ENCODE measurements around the gene COL3A1. TPM values are rescaled to one million over a fixed set of nuclear protein-coding genes. Genes with fewer than 3 reads are reported as not detected.

The COL3A1 gene
- total RNA-seq, 3 donors from 2014 or later = 68.2 to 321 (median 299) TPM

DNA sequence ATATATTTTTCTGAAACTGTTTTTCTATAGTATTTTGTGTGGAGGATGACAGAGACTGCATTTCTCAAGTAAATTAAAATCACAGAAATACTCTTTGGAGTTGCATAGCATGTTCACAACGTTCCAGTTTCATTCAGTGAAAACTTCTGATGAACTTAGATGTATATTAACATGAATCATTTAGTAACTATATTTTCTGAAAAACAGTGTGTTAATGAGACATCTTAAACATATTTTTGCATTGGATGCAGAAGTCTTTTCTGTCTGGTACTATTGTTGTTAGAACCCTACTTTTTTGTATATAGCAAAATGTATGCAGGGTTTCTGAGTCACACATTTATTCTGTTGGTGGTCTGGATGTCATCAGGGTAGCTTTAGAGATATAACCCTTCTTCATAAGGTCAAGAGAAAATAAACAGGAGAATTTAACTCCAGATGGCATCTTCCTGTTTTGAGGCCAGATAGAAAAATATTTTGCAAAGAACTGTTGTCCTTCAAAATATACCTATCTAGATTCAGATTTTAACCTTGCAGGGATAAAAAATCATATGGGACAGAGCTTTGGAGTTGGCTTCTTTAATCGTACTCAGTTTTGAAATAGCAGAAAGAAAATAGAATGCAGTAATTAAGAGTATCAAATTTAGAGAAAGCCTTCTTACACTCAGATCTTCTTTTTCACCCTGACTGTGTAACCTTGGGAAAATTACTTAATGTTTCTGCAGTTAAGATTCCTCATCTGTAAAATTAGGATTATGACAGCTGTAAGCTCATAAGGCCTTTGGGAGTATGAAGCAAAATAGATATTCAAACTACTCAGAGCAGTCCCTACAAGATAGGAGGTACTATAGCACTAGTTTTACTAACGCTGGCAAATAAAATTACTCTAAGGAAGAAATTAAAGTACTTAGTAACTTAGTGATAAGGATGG, 5.3 kb downstream of the COL3A1 start:
- Histone ChIP-seq H3K9me3 (no peaks in the 10 kb centered on the region), H3K4me3 (no peak overlapping the region), H3K4me1 (ENCODE audit: low read depth) (no peaks in the 10 kb centered on the region), H3K36me3 (ENCODE audit: low read depth) (no peaks in the 10 kb centered on the region)
- no peak for ATAC-seq
- DNase-seq = no peak
- TF ChIP-seq, protein P1, sequence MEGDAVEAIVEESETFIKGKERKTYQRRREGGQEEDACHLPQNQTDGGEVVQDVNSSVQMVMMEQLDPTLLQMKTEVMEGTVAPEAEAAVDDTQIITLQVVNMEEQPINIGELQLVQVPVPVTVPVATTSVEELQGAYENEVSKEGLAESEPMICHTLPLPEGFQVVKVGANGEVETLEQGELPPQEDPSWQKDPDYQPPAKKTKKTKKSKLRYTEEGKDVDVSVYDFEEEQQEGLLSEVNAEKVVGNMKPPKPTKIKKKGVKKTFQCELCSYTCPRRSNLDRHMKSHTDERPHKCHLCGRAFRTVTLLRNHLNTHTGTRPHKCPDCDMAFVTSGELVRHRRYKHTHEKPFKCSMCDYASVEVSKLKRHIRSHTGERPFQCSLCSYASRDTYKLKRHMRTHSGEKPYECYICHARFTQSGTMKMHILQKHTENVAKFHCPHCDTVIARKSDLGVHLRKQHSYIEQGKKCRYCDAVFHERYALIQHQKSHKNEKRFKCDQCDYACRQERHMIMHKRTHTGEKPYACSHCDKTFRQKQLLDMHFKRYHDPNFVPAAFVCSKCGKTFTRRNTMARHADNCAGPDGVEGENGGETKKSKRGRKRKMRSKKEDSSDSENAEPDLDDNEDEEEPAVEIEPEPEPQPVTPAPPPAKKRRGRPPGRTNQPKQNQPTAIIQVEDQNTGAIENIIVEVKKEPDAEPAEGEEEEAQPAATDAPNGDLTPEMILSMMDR (IDR thresholded peaks at IDR 0.05) = no peak
- intact Hi-C loops (cut with DNase I, micrococcal nuclease) = loop anchor here (5.0 kb wide), 2 partner anchors 192 to 452 kb away; no protein-coding TSS in a partner anchor

DNA sequence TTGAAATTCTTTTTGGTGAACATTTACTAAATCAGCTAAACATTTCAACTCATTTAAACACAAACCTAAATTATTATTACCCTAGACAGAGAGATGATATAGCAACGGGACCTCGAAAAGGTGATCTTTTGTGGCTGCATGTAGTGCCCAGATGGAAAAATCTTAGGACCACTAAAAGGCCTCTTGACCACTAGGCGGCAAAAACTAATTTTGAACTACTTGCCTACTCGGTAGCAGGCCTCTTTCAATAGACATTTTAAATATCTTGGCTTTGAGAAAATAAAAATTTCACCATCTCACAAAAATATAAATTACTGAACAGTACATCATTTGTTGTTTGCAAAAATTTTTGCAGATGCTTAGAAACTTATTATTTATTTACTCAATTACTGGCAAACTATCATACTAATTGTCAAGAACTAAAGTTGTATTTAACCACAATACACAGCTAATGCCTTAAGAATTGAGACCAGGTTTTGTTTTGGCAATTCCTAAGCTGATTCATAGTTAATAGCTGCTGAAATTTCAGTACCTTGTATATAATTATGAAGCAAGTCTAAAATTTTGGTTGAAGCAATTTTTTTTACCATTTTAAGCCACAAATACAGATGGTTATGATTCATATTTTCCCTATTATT, 9.4 kb downstream of the COL3A1 start:
- H3K9me3 ChIP-seq = no peaks in the 10 kb centered on the region
- no peak overlapping the region for H3K4me3 ChIP-seq
- TF ChIP-seq, protein P1 (IDR thresholded peaks at IDR 0.05) = no peak
- no peaks in the 10 kb centered on the region for H3K4me1 ChIP-seq (ENCODE audit: low read depth)
- intact Hi-C loops (cut with DNase I, micrococcal nuclease) = loop anchor here in 1 of 2 donors (5.0 kb wide), 1 partner anchor 456 kb away; no protein-coding TSS in a partner anchor
- ATAC-seq (no peak), DNase-seq (no peak)
- H3K36me3 ChIP-seq (ENCODE audit: low read depth) = no peaks in the 10 kb centered on the region

DNA sequence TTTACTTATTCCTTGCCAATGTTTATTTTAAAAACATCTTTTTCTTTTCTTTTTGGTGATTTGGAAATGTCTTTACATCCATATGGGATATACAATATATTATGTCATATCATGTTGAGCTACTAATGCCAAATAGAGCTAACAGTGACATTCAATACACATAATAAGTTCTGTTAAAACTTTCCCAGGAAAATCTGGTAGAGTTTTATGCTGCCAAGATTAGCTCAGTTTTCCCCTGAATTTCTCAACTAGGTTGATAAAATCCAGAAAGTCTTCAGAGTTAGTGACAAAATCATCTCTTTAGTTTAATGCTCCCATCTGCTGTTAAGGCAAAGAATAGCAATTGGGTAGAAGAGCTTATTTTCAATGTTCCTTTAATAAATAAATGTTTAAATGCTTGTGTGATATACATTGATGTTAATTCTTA, 9.9 kb downstream of the COL3A1 start:
- DNase-seq (no peak), ATAC-seq (no peak)
- intact Hi-C loops (cut with DNase I, micrococcal nuclease) = loop anchor here in 1 of 2 donors (5.0 kb wide), 1 partner anchor 457 kb away; no protein-coding TSS in a partner anchor
- H3K4me1 ChIP-seq (ENCODE audit: low read depth) = no peaks in the 10 kb centered on the region
- H3K9me3 ChIP-seq = no peaks in the 10 kb centered on the region
- TF ChIP-seq, protein P1 (IDR thresholded peaks at IDR 0.05) = no peak
- no peak overlapping the region for H3K4me3 ChIP-seq
- no peaks in the 10 kb centered on the region for H3K36me3 ChIP-seq (ENCODE audit: low read depth)

DNA sequence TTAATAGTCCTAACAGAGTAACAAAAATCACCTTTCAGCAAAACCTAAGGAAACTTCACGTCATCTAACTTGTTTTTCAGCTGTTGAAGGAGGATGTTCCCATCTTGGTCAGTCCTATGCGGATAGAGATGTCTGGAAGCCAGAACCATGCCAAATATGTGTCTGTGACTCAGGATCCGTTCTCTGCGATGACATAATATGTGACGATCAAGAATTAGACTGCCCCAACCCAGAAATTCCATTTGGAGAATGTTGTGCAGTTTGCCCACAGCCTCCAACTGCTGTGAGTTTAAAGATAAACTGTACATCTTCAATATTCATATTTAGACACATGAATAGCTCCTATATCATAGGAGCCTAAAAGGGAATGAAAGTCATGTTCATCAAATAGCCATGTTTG, 10.5 kb downstream of the COL3A1 start:
- no peaks in the 10 kb centered on the region for H3K4me1 ChIP-seq (ENCODE audit: low read depth)
- H3K36me3 ChIP-seq (ENCODE audit: low read depth) = no peaks in the 10 kb centered on the region
- DNase-seq (no peak), ATAC-seq (peak; percentile 47)
- intact Hi-C loops (cut with DNase I, micrococcal nuclease) = loop anchor here in 1 of 2 donors (5.0 kb wide), 1 partner anchor 457 kb away; no protein-coding TSS in a partner anchor
- H3K9me3 ChIP-seq = no peaks in the 10 kb centered on the region
- H3K4me3 ChIP-seq = no peak overlapping the region
- TF ChIP-seq, protein P1 (IDR thresholded peaks at IDR 0.05) = no peak

DNA sequence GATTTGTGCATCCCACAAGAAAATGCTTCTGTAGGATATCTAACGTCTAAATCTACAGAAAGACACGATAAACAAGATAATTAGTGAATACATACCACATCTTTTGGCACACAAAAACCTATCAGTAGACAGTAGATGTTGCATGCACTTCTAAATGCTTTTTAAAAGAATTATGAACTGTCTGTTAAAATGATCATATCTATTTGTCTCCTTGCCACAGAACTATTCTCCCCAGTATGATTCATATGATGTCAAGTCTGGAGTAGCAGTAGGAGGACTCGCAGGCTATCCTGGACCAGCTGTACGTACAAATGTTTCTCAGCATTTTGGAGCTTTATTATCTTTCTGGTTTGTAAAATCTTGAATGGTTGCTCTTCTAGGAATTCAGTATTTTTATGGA, 12.7 kb downstream of the COL3A1 start:
- ATAC-seq (no peak), DNase-seq (no peak)
- Histone ChIP-seq H3K36me3 (ENCODE audit: low read depth) (no peaks in the 10 kb centered on the region), H3K4me1 (ENCODE audit: low read depth) (no peaks in the 10 kb centered on the region), H3K9me3 (no peaks in the 10 kb centered on the region), H3K4me3 (no peak overlapping the region)
- intact Hi-C loops (cut with DNase I, micrococcal nuclease) = no loop called here
- TF ChIP-seq, protein P1 (IDR thresholded peaks at IDR 0.05) = no peak

All from mucosa of descending colon (tissue), 3 donors.